GM12878 (cell line): ENCODE results near the gene TMEM38B.

Experiments used
- BRCA1 ChIP-seq: IDR thresholded peaks from 2 replicates; pipeline ENCODE4 v1.6.1; 2011; ENCODE audit warnings: low read depth, low read length, improper control_type of control experiment
- EP300 ChIP-seq, 2 experiments: fragments of 150-350 bp in 1 of 2; IDR thresholded peaks; 2 replicates each; pipeline ENCODE4 v1.6.1; 2011 to 2012; ENCODE audit warnings: low read depth in 2 of 2, low read length in 2 of 2, borderline replicate concordance in 1 of 2, improper control_type of control experiment in 1 of 2, inconsistent platforms in 1 of 2; ENCODE audit not compliant: control insufficient read depth in 1 of 2
- MXI1 ChIP-seq: fragments of 150-350 bp; IDR thresholded peaks from 2 replicates; pipeline ENCODE4 v1.6.1; 2011; ENCODE audit warnings: low read depth, mild to moderate bottlenecking, inconsistent platforms, low read length, improper control_type of control experiment
- MYC ChIP-seq: IDR thresholded peaks from 2 replicates; pipeline ENCODE4 v1.6.1; 2011; ENCODE audit warnings: mild to moderate bottlenecking, low read length, moderate library complexity, inconsistent platforms; ENCODE audit not compliant: insufficient read depth, insufficient replicate concordance, insufficient read length, severe bottlenecking
- POLR2AphosphoS5 ChIP-seq: IDR thresholded peaks from 2 replicates; pipeline ENCODE4 v1.6.1; 2011; ENCODE audit warnings: mild to moderate bottlenecking, low read length, inconsistent platforms
- SMC3 ChIP-seq: IDR thresholded peaks from 2 replicates; pipeline ENCODE4 v1.6.1; 2011; ENCODE audit warnings: low read length, improper control_type of control experiment, borderline replicate concordance
- SUPT20H ChIP-seq: IDR thresholded peaks from 2 replicates; pipeline ENCODE4 v1.6.1; 2011; ENCODE audit warnings: low read depth, mild to moderate bottlenecking, low read length, moderate library complexity, borderline replicate concordance; ENCODE audit not compliant: control insufficient read depth
- TAF1 ChIP-seq: IDR thresholded peaks from 2 replicates; pipeline ENCODE4 v1.6.1; 2011; ENCODE audit warnings: mild to moderate bottlenecking, low read depth, low read length, borderline replicate concordance
- TARDBP ChIP-seq: IDR thresholded peaks from 2 replicates; pipeline ENCODE4 v1.6.1; 2016; ENCODE audit warnings: borderline replicate concordance
- TBL1XR1 ChIP-seq: IDR thresholded peaks from 2 replicates; pipeline ENCODE4 v1.6.1; 2012; ENCODE audit warnings: low read depth, low read length, improper control_type of control experiment
- TF ChIP-seq, protein P1 (sequence below): IDR thresholded peaks from 2 replicates; pipeline ENCODE4 v1.6.1; 2012; ENCODE audit warnings: low read depth, low read length, improper control_type of control experiment
- TF ChIP-seq, protein P2 (sequence below), 3 experiments: IDR thresholded peaks in 2 of 3; conservative IDR thresholded peaks in 1 of 3; 2 replicates each; pipeline ENCODE4 v1.5.1; 2011; ENCODE audit warnings: low read depth in 3 of 3, low read length in 3 of 3, mild to moderate bottlenecking in 3 of 3, control low read depth in 2 of 3, moderate library complexity in 2 of 3, inconsistent platforms in 1 of 3, mixed read lengths in 1 of 3; ENCODE audit not compliant: control insufficient read depth in 2 of 3, insufficient read depth in 1 of 3; ENCODE audit errors: extremely low read depth in 1 of 3

DNA sequence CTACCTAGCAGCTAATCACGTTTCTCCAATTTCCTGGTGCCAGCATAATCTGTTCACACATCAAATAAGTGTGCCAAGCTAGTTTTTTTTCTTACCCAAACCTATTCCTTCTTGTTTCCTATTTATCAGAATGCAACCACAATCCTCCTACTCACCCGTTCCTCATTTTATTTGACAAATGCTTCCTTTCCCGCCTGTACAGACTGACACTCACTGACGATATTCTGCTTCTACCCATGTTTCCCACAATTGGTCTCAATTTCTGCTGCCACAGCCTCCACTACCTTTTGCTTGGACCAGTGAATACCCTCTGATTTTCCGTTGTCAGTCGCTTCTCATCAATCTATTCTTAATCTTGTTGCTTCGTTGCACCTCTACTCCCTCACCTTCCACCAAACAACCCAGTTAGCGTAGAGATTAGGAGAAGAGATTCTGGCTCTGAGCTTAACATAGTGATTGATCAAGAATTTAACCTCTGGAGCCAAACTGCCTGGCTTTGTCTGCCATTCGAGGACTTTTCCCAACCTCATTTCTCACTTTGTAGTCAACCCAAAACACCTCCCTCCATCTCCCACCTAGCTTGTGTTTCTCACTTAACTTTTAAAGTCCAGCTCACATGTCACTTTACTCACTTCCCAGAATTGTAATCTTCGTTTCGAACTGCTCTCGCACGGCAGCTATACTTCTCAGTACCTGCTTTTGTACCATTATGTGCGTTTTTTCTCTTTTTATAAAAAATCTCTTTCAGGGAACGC lies 729 bp upstream of the TMEM38B start:
- TF ChIP-seq, protein P1, sequence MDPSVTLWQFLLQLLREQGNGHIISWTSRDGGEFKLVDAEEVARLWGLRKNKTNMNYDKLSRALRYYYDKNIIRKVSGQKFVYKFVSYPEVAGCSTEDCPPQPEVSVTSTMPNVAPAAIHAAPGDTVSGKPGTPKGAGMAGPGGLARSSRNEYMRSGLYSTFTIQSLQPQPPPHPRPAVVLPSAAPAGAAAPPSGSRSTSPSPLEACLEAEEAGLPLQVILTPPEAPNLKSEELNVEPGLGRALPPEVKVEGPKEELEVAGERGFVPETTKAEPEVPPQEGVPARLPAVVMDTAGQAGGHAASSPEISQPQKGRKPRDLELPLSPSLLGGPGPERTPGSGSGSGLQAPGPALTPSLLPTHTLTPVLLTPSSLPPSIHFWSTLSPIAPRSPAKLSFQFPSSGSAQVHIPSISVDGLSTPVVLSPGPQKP: no peak
- no peak for TF ChIP-seq TARDBP
- no peak for TF ChIP-seq SUPT20H
- TF ChIP-seq SMC3: no peak
- TF ChIP-seq, protein P2, sequence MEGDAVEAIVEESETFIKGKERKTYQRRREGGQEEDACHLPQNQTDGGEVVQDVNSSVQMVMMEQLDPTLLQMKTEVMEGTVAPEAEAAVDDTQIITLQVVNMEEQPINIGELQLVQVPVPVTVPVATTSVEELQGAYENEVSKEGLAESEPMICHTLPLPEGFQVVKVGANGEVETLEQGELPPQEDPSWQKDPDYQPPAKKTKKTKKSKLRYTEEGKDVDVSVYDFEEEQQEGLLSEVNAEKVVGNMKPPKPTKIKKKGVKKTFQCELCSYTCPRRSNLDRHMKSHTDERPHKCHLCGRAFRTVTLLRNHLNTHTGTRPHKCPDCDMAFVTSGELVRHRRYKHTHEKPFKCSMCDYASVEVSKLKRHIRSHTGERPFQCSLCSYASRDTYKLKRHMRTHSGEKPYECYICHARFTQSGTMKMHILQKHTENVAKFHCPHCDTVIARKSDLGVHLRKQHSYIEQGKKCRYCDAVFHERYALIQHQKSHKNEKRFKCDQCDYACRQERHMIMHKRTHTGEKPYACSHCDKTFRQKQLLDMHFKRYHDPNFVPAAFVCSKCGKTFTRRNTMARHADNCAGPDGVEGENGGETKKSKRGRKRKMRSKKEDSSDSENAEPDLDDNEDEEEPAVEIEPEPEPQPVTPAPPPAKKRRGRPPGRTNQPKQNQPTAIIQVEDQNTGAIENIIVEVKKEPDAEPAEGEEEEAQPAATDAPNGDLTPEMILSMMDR (IDR thresholded peaks at IDR 0.05 in 2 of 3, conservative IDR thresholded peaks at IDR 0.05 in 1 of 3; ENCODE audit: control insufficient read depth in 2 of 3, extremely low read depth in 1 of 3, insufficient read depth in 1 of 3, low read depth in 3 of 3, low read length in 3 of 3): no peak
- no peak for TF ChIP-seq MXI1
- TF ChIP-seq EP300 (IDR thresholded peaks at IDR 0.05; ENCODE audit: borderline replicate concordance in 1 of 2, control insufficient read depth in 1 of 2, low read depth in 2 of 2, low read length in 2 of 2): no peak
- TF ChIP-seq BRCA1: no peak
- TF ChIP-seq TBL1XR1: no peak
- no peak for TF ChIP-seq TAF1
- no peak for TF ChIP-seq POLR2AphosphoS5
- no peak for TF ChIP-seq MYC
